Neural progenitor cell (in vitro differentiated cells): ENCODE results near the gene PRPF40A. TPM values are rescaled to one million over a fixed set of nuclear protein-coding genes. Genes with fewer than 3 reads are reported as not detected.

Experiments
- DNase-seq: peaks from one replicate; pipeline ENCODE4 v3.0.0-alpha.2; 2016; ENCODE audit warnings: low spot score
- H2AFZ ChIP-seq: fragments of 200-600 bp; sonication (generic); replicated peaks from 2 replicates; pipeline ENCODE4 v1.6.1; 2016; ENCODE audit warnings: antibody characterized with exemption
- H3F3A ChIP-seq: fragments of 200-600 bp; sonication (generic); 2 replicates; pipeline ENCODE4 v1.6.1; 2016; ENCODE audit warnings: antibody characterized with exemption, low read depth
- H3K27ac ChIP-seq: fragments of 200-600 bp; sonication (generic); 2 replicates; pipeline ENCODE4 v1.5.1; 2016; ENCODE audit warnings: mild to moderate bottlenecking
- H3K27me3 ChIP-seq: fragments of 200-600 bp; sonication (generic); 2 replicates; pipeline ENCODE4 v1.6.1; 2016; ENCODE audit warnings: mild to moderate bottlenecking, moderate library complexity
- H3K36me3 ChIP-seq: fragments of 200-600 bp; sonication (generic); 2 replicates; pipeline ENCODE4 v1.5.1; 2016
- H3K4me1 ChIP-seq: fragments of 200-600 bp; sonication (generic); 2 replicates; pipeline ENCODE4 v1.6.1; 2016; ENCODE audit warnings: mixed run types
- H3K4me2 ChIP-seq: fragments of 200-600 bp; sonication (generic); 2 replicates; pipeline ENCODE4 v1.6.1; 2016
- H3K4me3 ChIP-seq: fragments of 200-600 bp; sonication (generic); 2 replicates; pipeline ENCODE4 v1.5.1; 2016
- H3K79me2 ChIP-seq: fragments of 200-600 bp; sonication (generic); 2 replicates; pipeline ENCODE4 v1.6.1; 2016; ENCODE audit warnings: low read depth
- H3K9ac ChIP-seq: fragments of 200-600 bp; sonication (generic); 2 replicates; pipeline ENCODE4 v1.6.1; 2016
- H3K9me3 ChIP-seq: fragments of 200-600 bp; sonication (generic); 2 replicates; pipeline ENCODE4 v1.5.1; 2016; ENCODE audit warnings: low read depth
- H4K20me1 ChIP-seq: fragments of 200-600 bp; sonication (generic); 2 replicates; pipeline ENCODE4 v1.6.1; 2016; ENCODE audit warnings: low read depth
- H3K27ac Mint-ChIP-seq: 3 replicates; pipeline ENCODE4 v1.8.0; 2021; ENCODE audit warnings: mixed read lengths
- H3K27me3 Mint-ChIP-seq: 2 replicates; pipeline ENCODE4 v1.8.0; 2022; ENCODE audit warnings: low read depth, mild to moderate bottlenecking, inconsistent platforms, moderate library complexity, mixed read lengths; ENCODE audit not compliant: insufficient read depth
- H3K36me3 Mint-ChIP-seq: 3 replicates; pipeline ENCODE4 v1.8.0; 2021; ENCODE audit warnings: mixed read lengths
- H3K4me1 Mint-ChIP-seq: 3 replicates; pipeline ENCODE4 v1.8.0; 2021; ENCODE audit warnings: mixed read lengths
- H3K4me3 Mint-ChIP-seq: 3 replicates; pipeline ENCODE4 v1.8.0; 2021; ENCODE audit warnings: mild to moderate bottlenecking, moderate library complexity, mixed read lengths
- H3K9me3 Mint-ChIP-seq: 3 replicates; pipeline ENCODE4 v1.8.0; 2020; ENCODE audit warnings: mixed read lengths
- CTCF ChIP-seq: fragments of 200-600 bp; sonication (generic); IDR thresholded peaks from 2 replicates; pipeline ENCODE4 v1.5.1; 2017; ENCODE audit warnings: antibody characterized with exemption, mild to moderate bottlenecking
- EZH2 ChIP-seq: fragments of 200-600 bp; sonication (generic); IDR thresholded peaks from 2 replicates; pipeline ENCODE4 v1.6.1; 2017; ENCODE audit warnings: antibody characterized with exemption, mild to moderate bottlenecking, moderate library complexity
- EZH2phosphoT487 ChIP-seq: fragments of 200-600 bp; sonication (generic); IDR thresholded peaks from 2 replicates; pipeline ENCODE4 v1.6.1; 2017; ENCODE audit warnings: antibody characterized with exemption
- total RNA-seq: library from RNA; depleted of rRNA; stranded (reverse); fragments of >200 nt; gene quantifications from 2 replicates; pipeline ENCODE4 v1.2.3, GENCODE V29; 2015; ENCODE audit warnings: low replicate concordance

Gene PRPF40A
- total RNA-seq, 1 donor from 2014 or later = 257 TPM

- Histone ChIP-seq H3K79me2 (peaks cover 90% of the 10 kb centered on the region), H3K4me1 (no peaks in the 10 kb centered on the region), H3K36me3 (peaks cover 3% of the 10 kb centered on the region), H2AFZ (no peak overlapping the region), H3K9me3 (no peaks in the 10 kb centered on the region), H3K27ac (no peak overlapping the region), H3K9ac (no peak overlapping the region), H3K4me2 (no peak overlapping the region), H3K4me3 (no peak overlapping the region), H3K27me3 (no peaks in the 10 kb centered on the region), H3F3A (no peaks in the 10 kb centered on the region), H4K20me1 (peaks cover 36% of the 10 kb centered on the region)
- no peak overlapping the region for H3K27ac Mint-ChIP-seq
- H3K4me1 Mint-ChIP-seq = no peaks in the 10 kb centered on the region
- peaks cover 35% of the 10 kb centered on the region for H3K36me3 Mint-ChIP-seq
- no peaks in the 10 kb centered on the region for H3K27me3 Mint-ChIP-seq
- no peak overlapping the region for H3K4me3 Mint-ChIP-seq
- peaks cover 3% of the 10 kb centered on the region for H3K9me3 Mint-ChIP-seq
- TF ChIP-seq CTCF (no peak), EZH2 (no peak), EZH2phosphoT487 (no peak)
- no peak for DNase-seq
Measured at GRCh38 chr2:152695763-152696162, 21.5 kb downstream of the PRPF40A start.

DNA sequence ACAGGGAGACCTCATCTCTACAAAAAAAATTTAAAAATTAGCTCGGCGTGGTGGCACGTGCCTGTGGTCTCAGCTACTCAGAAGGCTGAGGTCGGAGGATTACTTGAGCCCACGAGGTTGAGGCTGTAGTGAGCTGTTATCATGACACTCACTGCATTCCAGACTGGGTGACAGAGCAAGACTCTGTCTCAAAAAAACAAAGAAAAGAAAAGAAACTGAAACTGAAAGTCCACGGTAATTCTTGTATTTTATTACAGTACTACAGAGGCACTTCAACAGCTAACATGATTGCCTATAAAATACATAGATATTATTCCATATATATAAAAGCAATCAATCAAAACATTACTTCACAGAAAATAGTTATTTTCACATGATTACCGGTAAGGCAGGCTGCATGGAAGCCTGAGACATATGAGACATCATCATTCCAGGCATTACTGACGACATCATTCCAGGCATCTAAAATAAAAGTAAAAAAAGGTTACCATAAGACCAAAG lies 23.1 kb downstream of the PRPF40A start:
- H3K27me3 ChIP-seq = no peaks in the 10 kb centered on the region
- H3K27ac ChIP-seq = no peak overlapping the region
- H3K79me2 ChIP-seq = peaks cover 81% of the 10 kb centered on the region
- H2AFZ ChIP-seq = no peak overlapping the region
- Mint-ChIP-seq H3K27me3 (no peaks in the 10 kb centered on the region), H3K36me3 (peaks cover 35% of the 10 kb centered on the region), H3K27ac (no peak overlapping the region), H3K4me3 (no peak overlapping the region), H3K9me3 (no peaks in the 10 kb centered on the region), H3K4me1 (no peaks in the 10 kb centered on the region)
- TF ChIP-seq CTCF (no peak), EZH2 (no peak), EZH2phosphoT487 (no peak)
- peaks cover 24% of the 10 kb centered on the region for H4K20me1 ChIP-seq
- DNase-seq = no peak
- H3F3A ChIP-seq = no peaks in the 10 kb centered on the region
- no peak overlapping the region for H3K4me2 ChIP-seq
- no peak overlapping the region for H3K4me3 ChIP-seq
- no peaks in the 10 kb centered on the region for H3K9me3 ChIP-seq
- no peak overlapping the region for H3K9ac ChIP-seq
- peaks cover 5% of the 10 kb centered on the region for H3K36me3 ChIP-seq
- no peaks in the 10 kb centered on the region for H3K4me1 ChIP-seq

DNA sequence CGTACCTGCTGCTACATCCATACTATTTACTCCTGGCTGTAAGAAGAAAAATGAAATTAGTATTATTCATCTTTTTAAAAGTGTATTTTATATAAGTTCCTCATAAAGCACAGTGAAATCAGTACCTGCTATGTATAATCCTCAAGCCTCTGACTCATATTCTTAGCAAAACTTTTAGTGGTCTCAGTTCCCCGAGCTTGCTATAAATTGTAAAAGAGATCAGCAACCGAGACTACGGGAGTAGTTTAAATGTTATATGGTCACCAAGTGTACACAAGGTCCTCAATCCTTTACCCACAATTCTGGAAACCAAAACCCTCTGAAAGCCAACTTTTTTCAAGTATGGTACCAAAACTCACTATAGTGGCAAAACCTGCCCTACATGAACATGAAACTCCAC lies 24.2 kb downstream of the PRPF40A start:
- H3F3A ChIP-seq = no peaks in the 10 kb centered on the region
- H4K20me1 ChIP-seq = peaks cover 19% of the 10 kb centered on the region
- no peak for DNase-seq
- H3K4me2 ChIP-seq = no peak overlapping the region
- TF ChIP-seq EZH2phosphoT487 (no peak), EZH2 (no peak), CTCF (no peak)
- Mint-ChIP-seq H3K9me3 (no peaks in the 10 kb centered on the region), H3K27ac (no peak overlapping the region), H3K27me3 (no peaks in the 10 kb centered on the region), H3K4me3 (no peak overlapping the region), H3K4me1 (no peaks in the 10 kb centered on the region), H3K36me3 (peaks cover 40% of the 10 kb centered on the region)
- no peak overlapping the region for H3K27ac ChIP-seq
- peaks cover 15% of the 10 kb centered on the region for H3K36me3 ChIP-seq
- H3K9ac ChIP-seq = no peak overlapping the region
- no peaks in the 10 kb centered on the region for H3K9me3 ChIP-seq
- no peak overlapping the region for H3K4me3 ChIP-seq
- H2AFZ ChIP-seq = no peak overlapping the region
- H3K4me1 ChIP-seq = no peaks in the 10 kb centered on the region
- H3K79me2 ChIP-seq = peaks cover 81% of the 10 kb centered on the region
- no peaks in the 10 kb centered on the region for H3K27me3 ChIP-seq
